HG02943 (cell line): Measurements from ENCODE around the gene THSD4.

Source experiments
- ATAC-seq: cut with Tn5 transposase; IDR thresholded peaks from one replicate; pipeline ENCODE4 v1.9.1; 2021; ENCODE audit warnings: mild to moderate bottlenecking, low read depth, moderate library complexity; ENCODE audit not compliant: unreplicated experiment

The THSD4 gene

GRCh38 chr15:71586463-71586862 is 471.2 kb downstream of the THSD4 start:
- no peak for ATAC-seq

- ATAC-seq = no peak
Observed at GRCh38 chr15:71588746-71589145, 473.5 kb downstream of the THSD4 start.

GRCh38 chr15:71591057-71591456 is 475.8 kb downstream of the THSD4 start:
- ATAC-seq = no peak

GRCh38 chr15:71592203-71592602 is 476.9 kb downstream of the THSD4 start:
- no peak for ATAC-seq

GRCh38 chr15:71595846-71596553 is 480.7 kb downstream of the THSD4 start:
- no peak for ATAC-seq

GRCh38 chr15:71596672-71597071 is 481.4 kb downstream of the THSD4 start:
- ATAC-seq = no peak

GRCh38 chr15:71597126-71597525 is 481.9 kb downstream of the THSD4 start:
- no peak for ATAC-seq

GRCh38 chr15:71597637-71598036 is 482.4 kb downstream of the THSD4 start:
- no peak for ATAC-seq

- no peak for ATAC-seq
Observed at GRCh38 chr15:71598741-71599140, 483.5 kb downstream of the THSD4 start.

- no peak for ATAC-seq
Observed at GRCh38 chr15:71599418-71600151, 484.3 kb downstream of the THSD4 start.

GRCh38 chr15:71600237-71600636 is 485.0 kb downstream of the THSD4 start:
- ATAC-seq = no peak

- no peak for ATAC-seq
Observed at GRCh38 chr15:71601038-71601834, 486.0 kb downstream of the THSD4 start.

GRCh38 chr15:71603379-71603778 is 488.1 kb downstream of the THSD4 start:
- ATAC-seq = no peak

- no peak for ATAC-seq
Observed at GRCh38 chr15:71607383-71607782, 492.1 kb downstream of the THSD4 start.

GRCh38 chr15:71610728-71611552 is 495.7 kb downstream of the THSD4 start:
- ATAC-seq = no peak

GRCh38 chr15:71611553-71612396 is 496.5 kb downstream of the THSD4 start:
- ATAC-seq = no peak

GRCh38 chr15:71612397-71612722 is 497.1 kb downstream of the THSD4 start:
- ATAC-seq = no peak

GRCh38 chr15:71612869-71613268 is 497.6 kb downstream of the THSD4 start:
- ATAC-seq = no peak

GRCh38 chr15:71623111-71623510 is 507.8 kb downstream of the THSD4 start:
- no peak for ATAC-seq
